HG03060 (cell line): Measurements from ENCODE around the gene HES2.
"Not testable (repeated sequence)": the region's sequence is repeated elsewhere in the genome, so short reads cannot be mapped to it uniquely, and the experiment has no call there.

Experiments
- ATAC-seq: cut with Tn5 transposase; IDR thresholded peaks from one replicate; pipeline ENCODE4 v1.9.1; 2021; ENCODE audit warnings: low read depth, moderate number of reproducible peaks; ENCODE audit not compliant: unreplicated experiment

The HES2 gene

GRCh38 chr1:6392809-6393399 is 26.8 kb downstream of the HES2 start:
- peak; percentile 44 for ATAC-seq

GRCh38 chr1:6391951-6392808 is 27.5 kb downstream of the HES2 start:
- no peak for ATAC-seq

GRCh38 chr1:6389971-6390370 is 29.7 kb downstream of the HES2 start:
- ATAC-seq, result no peak

- ATAC-seq, result no peak
Measured at GRCh38 chr1:6386371-6386949, 33.3 kb downstream of the HES2 start.

DNA sequence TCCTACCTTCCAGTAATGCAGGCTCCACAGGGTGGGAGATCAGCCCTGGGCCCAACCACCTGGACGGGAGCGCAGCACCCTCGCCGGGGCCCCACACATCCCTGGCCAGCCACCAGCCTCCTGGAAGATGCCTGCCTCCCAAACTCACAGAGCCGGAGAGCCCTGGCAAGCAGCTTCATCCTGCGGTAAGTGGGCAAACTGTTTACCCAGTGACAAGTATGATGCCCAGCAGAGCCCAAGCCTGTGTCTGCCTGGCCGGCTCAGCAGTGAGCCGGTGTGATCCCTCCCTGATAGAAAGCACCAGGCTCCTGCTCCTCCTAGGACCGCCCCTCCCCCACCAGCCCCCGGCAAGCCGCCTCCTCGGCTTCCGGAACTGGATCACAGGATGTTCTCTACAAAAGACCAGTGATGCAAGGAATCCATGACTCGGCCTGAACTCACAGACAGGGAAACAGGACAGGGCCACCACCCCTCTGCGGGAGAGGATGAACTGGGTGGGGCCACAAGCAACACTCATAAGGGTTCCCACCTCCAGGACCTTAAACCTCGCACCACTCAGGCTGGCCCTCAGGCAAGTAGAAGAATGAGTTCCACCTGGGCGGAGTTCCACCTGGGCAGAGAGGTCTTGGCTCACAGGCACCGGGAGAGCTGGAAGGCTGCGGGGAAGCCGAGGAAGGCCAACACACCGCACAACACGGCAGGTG is 34.1 kb downstream of the HES2 start:
- ATAC-seq, result no peak

GRCh38 chr1:6384962-6385361 is 34.8 kb downstream of the HES2 start:
- no peak for ATAC-seq

DNA sequence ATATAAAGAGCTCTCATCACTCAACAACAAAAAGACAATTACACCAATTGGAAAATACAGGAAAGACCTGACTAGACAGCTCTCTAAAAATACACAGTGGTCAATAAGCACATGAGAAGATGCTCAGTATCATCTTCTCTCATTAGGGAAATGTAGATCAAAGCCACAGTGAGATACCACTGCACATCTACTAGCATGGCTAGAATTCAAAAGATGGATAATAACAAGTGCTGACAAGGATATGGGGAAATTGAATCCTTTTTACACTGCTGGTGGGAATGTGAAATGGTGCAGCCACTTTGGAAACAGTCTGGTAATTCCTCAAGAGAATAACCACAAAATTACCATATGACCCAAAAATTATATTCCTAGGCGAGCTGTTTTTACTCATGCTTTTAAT is 35.6 kb downstream of the HES2 start:
- ATAC-seq, result no peak

DNA sequence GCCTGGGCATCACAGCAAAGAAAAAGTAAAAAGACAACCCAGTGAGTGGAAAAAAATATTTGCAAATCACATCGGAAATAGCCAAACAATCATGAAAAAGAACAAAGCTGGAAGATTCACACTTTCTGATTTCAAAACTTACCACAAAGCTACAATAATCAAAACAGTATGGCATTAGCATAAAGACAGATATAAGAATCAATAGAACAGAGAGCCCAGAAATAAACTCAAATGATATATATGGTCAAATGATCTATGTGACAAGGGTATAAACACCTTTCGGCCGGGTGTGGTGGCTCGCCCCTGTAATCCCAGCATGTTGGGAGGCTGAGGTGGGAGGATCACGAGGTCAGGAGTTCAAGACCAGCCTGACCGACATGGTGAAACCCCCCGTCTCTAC is 39.7 kb downstream of the HES2 start:
- ATAC-seq, result no peak

DNA sequence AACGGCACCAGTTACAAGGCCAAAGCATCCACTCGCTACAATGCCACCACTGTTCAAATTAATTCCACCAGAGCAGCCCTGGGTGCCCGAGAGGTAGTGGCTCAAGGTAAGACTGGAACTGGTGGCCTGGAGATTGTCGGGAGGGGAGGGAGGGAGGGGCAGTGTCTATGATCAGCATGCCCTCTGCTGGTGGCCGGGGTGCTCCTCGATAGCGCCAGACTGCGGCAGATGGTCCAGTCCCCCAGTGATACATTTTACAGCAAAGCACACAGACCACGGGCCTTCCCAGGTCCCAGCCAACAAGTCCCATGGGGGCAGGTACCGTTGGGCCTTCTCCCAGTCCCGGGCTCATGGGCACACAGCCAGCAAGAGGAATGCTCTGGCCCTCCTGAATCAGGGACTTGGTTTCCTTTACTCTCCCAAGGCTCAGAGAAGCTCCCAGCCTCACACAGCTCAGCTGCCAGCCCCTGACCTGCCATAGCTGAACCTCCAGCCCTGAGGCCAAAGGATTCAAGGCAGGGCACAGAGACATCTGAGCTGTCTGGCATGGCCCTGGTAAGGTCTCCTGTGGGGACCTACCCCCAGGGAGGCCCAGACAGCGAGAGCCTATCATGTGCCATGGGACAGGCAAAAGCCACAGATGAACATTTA is 41.5 kb downstream of the HES2 start:
- ATAC-seq, result no peak

DNA sequence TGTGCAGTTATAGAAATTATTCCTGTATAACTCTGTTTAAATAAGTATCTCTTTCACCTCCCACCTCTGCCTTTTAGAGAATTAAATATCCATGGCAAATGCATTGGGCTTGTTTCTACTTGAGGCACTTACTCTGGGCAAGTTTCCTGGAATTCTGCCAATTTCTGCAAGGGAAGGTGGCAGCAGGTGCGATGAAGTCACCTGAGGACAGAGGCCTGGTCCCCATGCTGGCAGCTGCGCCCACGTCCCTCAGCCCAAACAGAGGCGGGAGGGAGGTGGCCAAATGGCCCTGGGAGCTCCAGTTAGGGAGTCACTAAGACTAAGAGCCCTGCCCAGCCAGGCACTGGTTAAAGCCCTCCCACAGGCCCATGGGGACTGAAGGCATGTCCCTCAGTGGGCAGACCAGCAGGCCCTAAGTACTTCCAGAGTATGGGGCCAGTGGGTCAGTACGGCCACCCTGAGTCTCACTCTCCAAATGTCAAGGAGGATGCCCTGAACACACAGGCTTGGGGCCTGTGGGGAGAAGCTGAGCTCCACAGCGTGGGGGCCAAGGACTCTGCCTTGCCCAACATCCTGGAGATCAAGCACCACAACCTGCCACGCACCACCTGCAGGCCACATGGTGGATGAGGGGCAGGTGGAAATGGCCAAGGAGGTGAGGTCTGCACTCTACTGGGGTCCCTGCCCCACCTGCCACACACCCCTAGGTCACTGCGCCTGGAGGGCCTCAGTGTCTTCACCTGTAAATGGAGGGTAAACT is 45.6 kb downstream of the HES2 start:
- ATAC-seq, result no peak

DNA sequence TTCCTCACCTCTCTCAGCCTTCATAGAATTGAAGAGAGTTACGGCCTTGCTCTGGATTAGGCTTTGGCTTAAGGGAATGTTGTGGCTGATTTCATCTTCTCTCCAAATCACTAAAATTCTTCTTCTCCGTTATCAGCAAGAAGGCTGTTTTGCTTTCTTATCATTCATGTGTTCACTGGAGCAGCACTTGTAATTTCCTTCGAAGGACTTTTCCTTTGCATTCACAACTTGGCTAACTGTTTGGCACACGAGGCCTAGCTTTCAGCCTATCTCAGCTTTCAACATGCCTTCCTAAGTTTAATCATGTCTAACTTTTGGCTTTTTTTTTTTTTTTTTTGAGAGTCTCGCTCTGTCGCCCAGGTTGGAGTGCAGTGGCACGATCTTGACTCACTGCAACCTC is 47.5 kb downstream of the HES2 start:
- ATAC-seq, result not testable (repeated sequence)

DNA sequence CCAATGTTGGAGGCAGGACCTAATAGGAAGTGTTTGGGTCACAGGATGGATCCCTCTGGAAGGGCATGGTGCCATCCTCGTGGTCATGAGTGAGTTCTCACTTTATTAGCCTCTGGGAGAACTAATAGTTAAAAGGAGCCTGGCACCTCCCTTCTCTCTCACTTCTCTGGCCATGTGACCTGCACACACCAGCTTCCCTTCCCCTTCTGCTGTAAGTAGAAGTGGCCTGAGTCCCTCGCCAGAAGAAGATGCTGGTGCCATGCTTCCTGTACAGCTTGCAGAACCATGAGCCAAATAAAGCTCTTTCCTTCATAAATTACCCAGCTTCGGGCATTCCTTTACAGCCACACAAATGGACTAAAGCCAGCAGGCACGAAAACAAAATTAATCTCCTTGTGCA is 49.7 kb downstream of the HES2 start:
- ATAC-seq, result no peak

GRCh38 chr1:6367381-6368012 is 52.2 kb downstream of the HES2 start:
- no peak for ATAC-seq

DNA sequence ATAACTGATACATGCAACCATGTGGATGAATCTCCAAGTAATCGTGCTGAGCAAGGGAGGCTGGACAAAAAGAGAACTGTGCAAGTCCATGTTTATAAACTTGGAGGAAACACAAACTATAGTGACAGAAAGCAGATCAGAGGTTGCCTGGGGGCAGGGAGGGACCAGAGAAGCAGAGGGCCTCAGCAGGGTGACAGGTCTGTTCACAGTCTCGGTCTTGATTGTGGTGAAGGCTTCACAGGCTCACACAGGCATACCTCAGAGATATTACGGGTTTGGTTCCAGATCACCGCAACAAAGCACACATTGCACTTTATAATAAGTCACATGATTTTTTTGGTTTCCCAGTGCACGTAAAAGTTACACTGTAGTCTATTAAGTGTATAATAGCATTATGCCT is 54.7 kb downstream of the HES2 start:
- no peak for ATAC-seq

- ATAC-seq, result not testable (repeated sequence)
Measured at GRCh38 chr1:6363085-6363884, 56.4 kb downstream of the HES2 start.
